Dendritic cell treated with granulocyte-macrophage colony-stimulating factor and Interleukin-4, amounts not matched to agents 40 ng/mL and 50 ng/mL, for 4 days (primary cell): Measurements from ENCODE around the gene MAFB.
"Not testable (repeated sequence)": the region's sequence is repeated elsewhere in the genome, so short reads cannot be mapped to it uniquely, and the experiment has no call there.

Source experiments
- H3K27ac Mint-ChIP-seq: one replicate; pipeline ENCODE4 v1.8.0; 2022; ENCODE audit warnings: mild to moderate bottlenecking, mixed read lengths
- H3K27me3 Mint-ChIP-seq: one replicate; pipeline ENCODE4 v1.8.0; 2022; ENCODE audit warnings: mild to moderate bottlenecking, mixed read lengths
- H3K36me3 Mint-ChIP-seq: one replicate; pipeline ENCODE4 v1.8.0; 2022; ENCODE audit warnings: low read depth, mixed read lengths
- H3K4me1 Mint-ChIP-seq: one replicate; pipeline ENCODE4 v1.8.0; 2022; ENCODE audit warnings: low read depth, mixed read lengths
- H3K4me3 Mint-ChIP-seq: one replicate; pipeline ENCODE4 v1.8.0; 2022; ENCODE audit warnings: mild to moderate bottlenecking, moderate library complexity, mixed read lengths
- H3K9me3 Mint-ChIP-seq: one replicate; pipeline ENCODE4 v1.8.0; 2022; ENCODE audit warnings: mixed read lengths
- intact Hi-C: fragments of 100-400 bp; cut with micrococcal nuclease; formaldehyde crosslinking; loops from one replicate; pipeline ENCODE4 v1.15.0; 2022

MAFB gene

DNA sequence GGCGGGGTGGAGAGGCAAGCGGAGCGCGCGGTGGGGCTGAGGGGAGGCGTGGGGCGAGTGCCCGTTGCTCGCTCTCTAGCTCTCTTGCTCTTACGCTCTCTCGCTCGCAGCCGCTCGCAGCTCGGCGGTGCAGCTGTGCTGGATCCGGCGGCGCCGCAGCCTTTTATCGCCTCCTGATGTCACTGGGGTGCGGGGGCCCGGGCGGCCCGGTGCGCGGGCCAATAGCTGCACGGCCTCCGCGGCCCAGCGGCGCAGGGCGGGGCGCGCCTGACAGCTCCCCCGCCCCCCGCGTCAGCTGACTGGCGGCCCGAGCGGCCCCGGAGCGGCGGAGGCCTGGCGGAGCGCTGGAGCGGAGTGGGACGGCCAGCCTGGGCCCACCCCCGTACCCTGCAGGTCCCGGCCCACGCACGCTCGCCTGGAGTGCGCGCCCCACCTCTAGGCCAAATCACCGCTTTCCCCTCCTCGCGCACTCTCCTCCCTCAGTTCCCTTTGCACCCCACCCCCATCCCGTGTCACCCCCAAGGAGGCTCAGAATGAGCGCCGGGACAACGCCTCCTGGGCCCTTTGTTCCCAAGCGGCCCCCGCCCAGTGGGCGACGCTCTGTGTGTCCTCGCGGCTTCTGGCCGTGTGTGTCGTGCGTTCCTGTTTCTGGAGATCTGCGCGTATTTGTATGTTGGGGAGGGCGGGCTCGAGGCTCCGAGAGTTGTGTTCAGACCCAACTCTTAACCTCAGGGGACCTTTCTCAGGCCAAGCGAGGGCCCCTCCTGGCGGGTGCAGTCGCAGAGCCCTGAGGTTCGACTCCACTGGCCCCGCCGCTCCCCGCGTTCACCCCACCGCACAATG is at the start of gene MAFB:
Gene MAFB, minus strand, starts transcription at position 137 of the 843 bp plus-strand sequence. CDS start 386 bp downstream, outside the sequence.
- Mint-ChIP-seq H3K27ac (peak within 1 kb of the TSS; percentile 97), H3K36me3 (peaks cover 46% of the 10 kb centered on the region), H3K4me1 (peaks cover 56% of the 10 kb centered on the region), H3K4me3 (peak within 1 kb of the TSS; percentile 100), H3K9me3 (no peaks in the 10 kb centered on the region), H3K27me3 (peaks cover 45% of the 10 kb centered on the region)
- intact Hi-C loops = loop anchor here (5.0 to 10.0 kb wide), 3 partner anchors 227 to 425 kb away; no protein-coding TSS in a partner anchor

DNA sequence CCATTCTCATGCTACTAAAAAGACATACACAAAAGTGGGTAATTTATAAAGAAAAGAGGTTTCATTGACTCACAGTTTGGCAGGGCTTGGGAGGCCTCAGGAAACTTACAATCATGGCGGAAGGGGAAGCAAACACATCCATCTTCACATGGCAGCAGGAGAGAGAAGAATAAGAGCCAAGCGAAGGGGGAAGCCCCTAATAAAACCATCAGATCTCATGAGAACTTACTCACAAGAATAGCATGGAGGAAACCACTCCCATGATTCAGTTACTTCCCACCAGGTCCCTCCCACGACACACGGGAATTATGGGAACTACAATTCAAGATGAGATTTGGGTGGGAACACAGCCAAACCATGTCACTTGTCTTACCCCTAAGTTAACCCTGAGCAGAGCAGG is 47.4 kb upstream of the MAFB start:
- H3K9me3 Mint-ChIP-seq, H3K27ac Mint-ChIP-seq, intact Hi-C loops, H3K27me3 Mint-ChIP-seq, H3K4me3 Mint-ChIP-seq, H3K36me3 Mint-ChIP-seq, H3K4me1 Mint-ChIP-seq: not testable (repeated sequence)

DNA sequence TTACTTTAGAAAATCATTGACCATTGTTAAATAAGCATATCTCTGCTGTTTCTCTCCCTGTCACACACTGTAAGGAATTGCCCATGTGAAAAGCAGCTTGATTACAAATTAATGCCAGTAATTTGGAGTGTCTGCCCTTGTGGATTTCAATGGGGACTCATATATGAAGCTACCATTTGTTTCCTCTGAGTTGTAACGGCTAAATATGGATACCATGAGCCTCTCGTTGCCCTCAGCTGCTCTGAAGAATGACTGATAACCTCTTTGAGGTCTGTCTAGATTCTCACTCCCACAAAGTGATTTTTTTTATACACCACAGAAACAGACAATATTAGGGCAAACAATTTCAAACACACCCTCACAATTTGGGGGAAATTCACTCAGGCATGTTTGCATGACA is 40.0 kb upstream of the MAFB start:
- intact Hi-C loops = no loop called here

DNA sequence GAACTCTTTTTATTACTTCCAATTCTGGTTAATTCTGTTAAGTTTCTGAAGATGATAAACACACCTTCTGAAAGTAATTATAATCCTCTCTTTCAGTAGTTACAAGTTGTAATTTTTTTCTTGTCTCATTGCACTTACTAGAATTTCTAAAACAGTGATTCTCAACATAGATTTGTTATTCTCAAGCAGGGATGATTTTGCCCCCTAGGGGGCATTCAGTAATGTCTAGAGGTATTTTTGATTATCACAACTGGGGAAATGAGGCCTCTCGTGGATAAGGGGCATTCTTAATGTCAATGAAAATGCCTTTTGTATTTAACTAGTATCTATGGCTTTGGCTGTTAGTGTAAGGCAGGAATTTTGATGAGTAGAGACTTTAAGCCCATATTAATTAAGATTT is 39.4 kb upstream of the MAFB start:
- Mint-ChIP-seq H3K4me3 (no peak overlapping the region), H3K27ac (no peak overlapping the region), H3K36me3 (no peaks in the 10 kb centered on the region), H3K27me3 (peaks cover 10% of the 10 kb centered on the region), H3K9me3 (peaks cover 20% of the 10 kb centered on the region), H3K4me1 (no peaks in the 10 kb centered on the region)
- intact Hi-C loops = no loop called here

More for the DNA sequence above, 40.0 kb upstream of the MAFB start:
- Mint-ChIP-seq H3K4me3 (no peak overlapping the region), H3K36me3 (no peaks in the 10 kb centered on the region), H3K27ac (no peak overlapping the region), H3K9me3 (peaks cover 20% of the 10 kb centered on the region), H3K27me3 (peaks cover 15% of the 10 kb centered on the region), H3K4me1 (no peaks in the 10 kb centered on the region)

DNA sequence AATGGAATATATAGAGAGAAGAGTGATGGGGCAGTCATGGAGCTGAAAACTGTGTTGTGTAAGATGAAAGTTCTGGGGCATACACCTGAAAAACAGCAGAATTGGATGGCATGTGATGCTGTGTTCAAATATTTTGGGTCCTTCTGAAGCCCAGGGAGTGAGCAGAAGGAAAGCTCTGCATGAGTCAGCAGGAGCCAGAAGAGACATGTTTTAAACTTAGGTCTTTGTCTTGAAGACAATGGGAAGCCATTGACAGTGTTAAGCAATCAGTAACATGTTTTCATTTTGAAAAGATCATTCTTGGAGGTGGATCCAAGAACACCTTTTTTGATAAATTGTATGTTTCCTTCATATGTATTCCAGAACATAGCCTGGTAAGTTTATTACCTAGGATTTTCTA is 38.9 kb upstream of the MAFB start:
- no peak overlapping the region for H3K27ac Mint-ChIP-seq
- peaks cover 20% of the 10 kb centered on the region for H3K9me3 Mint-ChIP-seq
- peaks cover 7% of the 10 kb centered on the region for H3K27me3 Mint-ChIP-seq
- no peaks in the 10 kb centered on the region for H3K4me1 Mint-ChIP-seq
- H3K36me3 Mint-ChIP-seq = no peaks in the 10 kb centered on the region
- intact Hi-C loops = no loop called here
- no peak overlapping the region for H3K4me3 Mint-ChIP-seq

DNA sequence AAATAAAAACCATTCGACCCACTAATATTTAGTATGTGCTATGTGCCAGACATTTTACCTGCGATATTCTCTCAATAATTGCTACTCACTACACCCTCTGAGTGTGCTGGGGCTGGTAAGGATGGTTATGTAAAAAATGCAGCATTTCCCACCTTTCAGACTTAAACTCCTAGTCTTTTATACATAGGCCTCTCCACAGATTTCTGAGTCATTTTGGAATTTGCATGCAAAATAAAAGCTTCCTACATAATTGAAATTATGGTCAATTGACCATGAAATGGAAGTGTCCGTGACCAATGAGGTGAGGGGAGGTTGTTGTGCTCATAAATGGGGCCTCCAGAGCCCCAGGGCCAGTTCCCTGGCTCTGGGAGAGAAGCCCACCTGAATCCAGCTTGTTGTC is 37.7 kb upstream of the MAFB start:
- Mint-ChIP-seq H3K4me3 (no peak overlapping the region), H3K9me3 (peaks cover 20% of the 10 kb centered on the region), H3K27me3 (peaks cover 7% of the 10 kb centered on the region), H3K4me1 (no peaks in the 10 kb centered on the region), H3K36me3 (no peaks in the 10 kb centered on the region), H3K27ac (no peak overlapping the region)
- intact Hi-C loops = no loop called here

DNA sequence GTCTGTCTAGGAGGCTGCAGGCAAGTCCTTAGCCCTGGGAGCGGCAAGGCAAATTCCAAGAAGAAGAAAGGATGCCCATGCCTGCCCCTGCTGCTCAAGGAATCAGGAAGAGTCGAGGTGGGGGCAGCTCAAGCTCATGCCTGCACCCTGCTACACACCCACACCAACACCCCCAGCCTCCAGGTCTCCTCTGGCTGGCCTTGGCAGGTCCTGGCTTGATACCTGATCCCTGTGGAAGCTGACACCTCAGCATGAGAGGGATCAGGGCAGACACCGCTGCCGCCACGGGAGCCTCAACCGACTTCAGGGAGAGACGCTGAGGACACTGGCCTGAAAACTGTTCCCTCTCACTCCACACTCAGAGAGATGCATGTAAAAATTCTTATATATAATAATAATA is 35.5 kb upstream of the MAFB start:
- intact Hi-C loops = no loop called here
- Mint-ChIP-seq H3K9me3 (peaks cover 20% of the 10 kb centered on the region), H3K36me3 (no peaks in the 10 kb centered on the region), H3K4me1 (peaks cover 10% of the 10 kb centered on the region), H3K4me3 (no peak overlapping the region), H3K27me3 (peaks cover 1% of the 10 kb centered on the region), H3K27ac (no peak overlapping the region)

DNA sequence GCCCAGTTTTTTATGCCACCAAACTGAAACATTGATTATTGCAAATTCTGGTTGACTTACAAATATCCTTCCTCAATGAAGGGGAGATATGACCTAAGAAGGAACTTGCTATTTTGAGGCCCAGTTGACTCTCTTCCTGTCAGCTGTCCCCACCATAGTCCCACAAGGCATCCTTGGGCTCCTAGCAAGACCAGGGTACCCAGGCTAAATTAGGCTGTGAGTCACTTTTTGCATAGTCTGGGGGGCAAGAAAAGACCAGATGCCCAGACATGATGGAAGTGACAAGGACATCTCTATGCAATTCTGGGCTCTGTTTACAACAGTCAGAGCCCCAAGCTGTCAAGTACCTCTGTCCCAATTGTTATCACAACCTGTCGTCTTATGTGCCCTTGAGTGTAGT is 31.8 kb upstream of the MAFB start:
- Mint-ChIP-seq H3K9me3 (no peaks in the 10 kb centered on the region), H3K27ac (no peak overlapping the region), H3K4me1 (peaks cover 23% of the 10 kb centered on the region), H3K27me3 (peaks cover 5% of the 10 kb centered on the region), H3K4me3 (no peak overlapping the region), H3K36me3 (no peaks in the 10 kb centered on the region)
- intact Hi-C loops = no loop called here

DNA sequence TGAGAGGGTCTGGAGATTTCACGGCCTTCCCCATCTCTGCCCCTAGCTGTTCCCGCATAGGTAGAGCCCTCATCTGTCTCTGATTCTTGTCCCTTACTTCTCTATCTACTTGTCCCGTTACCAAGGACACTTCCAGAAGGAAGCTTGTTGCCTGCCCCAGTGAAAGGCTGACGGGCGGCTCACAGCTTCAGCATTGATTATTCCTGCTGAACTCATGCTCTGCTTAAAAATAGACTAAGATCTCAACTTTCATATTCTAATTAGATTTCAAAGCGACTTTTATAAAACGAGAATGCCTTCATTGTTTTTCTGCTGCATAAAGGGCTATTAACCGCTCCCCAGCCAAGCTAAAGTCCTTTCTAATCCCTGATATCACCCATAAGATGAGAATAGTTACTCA is 31.1 kb upstream of the MAFB start:
- intact Hi-C loops = no loop called here
- H3K4me3 Mint-ChIP-seq = no peak overlapping the region
- no peaks in the 10 kb centered on the region for H3K36me3 Mint-ChIP-seq
- no peaks in the 10 kb centered on the region for H3K9me3 Mint-ChIP-seq
- H3K4me1 Mint-ChIP-seq = peaks cover 23% of the 10 kb centered on the region
- H3K27ac Mint-ChIP-seq = peak overlapping the region; percentile 56
- H3K27me3 Mint-ChIP-seq = peaks cover 4% of the 10 kb centered on the region

DNA sequence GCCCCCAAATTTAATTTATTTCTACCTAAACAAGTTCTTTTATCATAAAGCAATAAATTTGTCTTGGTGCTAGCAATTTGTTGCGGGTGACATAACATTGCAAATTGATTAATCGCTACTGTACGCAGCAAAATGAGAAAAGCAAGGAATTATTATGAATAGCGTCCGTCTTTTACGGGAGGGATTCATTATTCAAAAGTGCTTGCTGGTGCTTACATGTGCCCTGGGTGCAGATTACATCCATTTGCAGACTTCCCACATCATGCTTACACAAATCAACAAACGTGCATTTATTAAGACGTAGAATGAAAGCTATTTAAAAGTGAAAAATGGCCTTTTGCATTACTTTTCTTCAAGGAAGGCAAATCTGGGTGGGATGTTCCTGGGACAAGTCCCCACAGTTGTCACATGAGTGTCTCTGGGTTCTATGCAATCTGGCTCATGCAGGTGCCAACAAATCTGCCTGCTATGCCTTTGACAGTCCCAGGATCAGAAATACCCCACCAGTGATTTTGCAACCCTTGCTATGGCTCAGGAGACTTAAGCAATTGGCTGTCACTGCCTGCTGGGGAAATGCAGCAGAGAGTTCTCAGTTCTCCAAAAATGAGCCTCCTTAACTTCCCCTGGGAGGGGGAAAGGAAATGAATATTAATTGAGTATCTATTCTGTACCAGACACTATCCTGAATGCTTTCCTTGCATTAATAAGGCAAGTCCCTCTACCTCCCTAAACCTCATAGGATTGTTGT is 30.1 kb upstream of the MAFB start:
- Mint-ChIP-seq H3K36me3 (no peaks in the 10 kb centered on the region), H3K9me3 (no peaks in the 10 kb centered on the region), H3K27ac (peak overlapping the region; percentile 54), H3K4me3 (no peak overlapping the region), H3K4me1 (peaks cover 23% of the 10 kb centered on the region), H3K27me3 (peaks cover 4% of the 10 kb centered on the region)
- intact Hi-C loops = no loop called here

DNA sequence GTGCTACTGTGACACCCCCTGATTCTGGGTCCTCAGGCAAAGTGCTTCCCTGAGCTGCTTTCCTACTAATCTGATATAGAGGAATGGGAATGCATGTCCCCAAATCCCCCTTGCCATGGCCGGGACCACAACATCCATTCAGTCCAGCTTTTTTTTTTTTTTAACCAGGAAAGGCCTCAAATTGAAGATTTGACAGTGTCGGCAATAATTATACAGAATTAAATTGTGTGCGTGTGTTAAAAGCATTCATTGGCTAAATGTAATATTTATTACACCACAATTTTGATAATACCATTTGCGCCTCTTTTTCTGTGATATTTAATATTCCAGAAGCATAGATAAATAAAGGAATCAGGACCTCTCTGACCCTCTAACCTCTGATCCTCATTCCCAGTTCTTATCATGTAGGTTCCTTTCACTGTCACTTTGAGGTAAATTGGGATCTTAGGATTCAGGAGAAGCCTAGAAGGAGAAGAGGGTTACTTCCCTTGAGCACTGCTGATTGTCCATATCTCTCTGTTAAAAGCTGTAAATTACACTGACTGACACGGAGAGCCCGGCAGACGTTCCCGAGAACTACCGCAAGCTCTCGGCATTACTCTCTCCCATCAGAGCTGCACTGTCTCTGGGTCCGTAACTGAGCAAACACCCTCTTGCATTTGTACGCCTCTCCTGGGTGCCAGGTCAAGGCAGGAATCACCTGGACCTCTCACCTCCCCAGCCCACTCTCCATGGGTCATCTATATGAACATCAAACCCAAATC is 29.4 kb upstream of the MAFB start:
- Mint-ChIP-seq H3K4me1 (peaks cover 23% of the 10 kb centered on the region), H3K4me3 (no peak overlapping the region), H3K27me3 (peaks cover 4% of the 10 kb centered on the region), H3K9me3 (no peaks in the 10 kb centered on the region), H3K36me3 (no peaks in the 10 kb centered on the region), H3K27ac (peak overlapping the region; percentile 54)
- intact Hi-C loops = no loop called here

DNA sequence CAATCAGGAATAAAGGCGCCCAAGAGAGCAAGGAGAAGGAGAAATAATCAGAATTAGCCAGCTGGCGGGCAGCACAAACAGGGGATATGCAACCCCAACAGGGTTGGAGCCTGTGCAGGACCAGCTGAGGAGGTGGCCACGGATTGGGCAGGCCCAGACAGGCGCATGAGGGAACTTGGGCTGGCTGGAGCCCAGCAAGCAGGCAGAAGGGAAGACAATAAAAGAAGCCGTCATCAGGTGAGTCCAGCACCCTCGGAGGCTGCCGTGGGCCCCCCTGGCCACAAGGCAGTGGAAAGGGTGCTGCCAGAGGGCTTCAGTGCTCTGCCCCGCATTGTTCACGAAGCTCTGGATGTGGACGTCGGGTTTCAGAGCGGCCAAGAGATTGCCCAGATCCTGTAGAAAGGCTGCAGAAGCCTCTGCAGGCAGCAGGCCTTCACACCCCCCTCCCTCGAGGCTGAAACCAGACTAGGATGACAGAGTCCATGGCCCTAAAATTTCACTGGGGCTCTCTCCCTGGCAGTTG is 28.4 kb upstream of the MAFB start:
- Mint-ChIP-seq H3K27ac (no peak overlapping the region), H3K9me3 (no peaks in the 10 kb centered on the region), H3K27me3 (peaks cover 4% of the 10 kb centered on the region), H3K36me3 (no peaks in the 10 kb centered on the region), H3K4me3 (no peak overlapping the region), H3K4me1 (peaks cover 23% of the 10 kb centered on the region)
- intact Hi-C loops = no loop called here

DNA sequence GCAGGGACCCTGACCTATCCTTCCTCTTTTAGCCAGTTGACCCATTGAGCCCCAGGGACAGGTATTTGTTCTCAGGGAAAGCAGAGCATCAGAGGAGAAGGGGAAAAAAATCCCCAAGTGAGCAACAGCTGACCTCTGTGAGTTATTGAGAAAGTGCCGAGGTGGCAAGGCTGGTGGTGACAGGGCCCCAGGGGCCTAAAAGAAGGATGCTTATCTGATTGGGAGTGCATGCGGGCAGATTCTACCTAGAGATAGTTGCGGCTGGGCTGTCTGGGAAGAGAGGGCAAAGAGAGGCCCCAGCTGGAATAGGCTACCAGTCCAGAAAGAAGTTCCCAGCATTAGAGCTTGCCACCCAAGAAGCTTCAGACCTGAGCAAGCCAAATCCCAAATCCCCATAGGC is 26.5 kb upstream of the MAFB start:
- no peaks in the 10 kb centered on the region for H3K36me3 Mint-ChIP-seq
- no peak overlapping the region for H3K4me3 Mint-ChIP-seq
- no peaks in the 10 kb centered on the region for H3K9me3 Mint-ChIP-seq
- H3K27ac Mint-ChIP-seq = no peak overlapping the region
- H3K27me3 Mint-ChIP-seq = peaks cover 18% of the 10 kb centered on the region
- intact Hi-C loops = no loop called here
- H3K4me1 Mint-ChIP-seq = peaks cover 22% of the 10 kb centered on the region

DNA sequence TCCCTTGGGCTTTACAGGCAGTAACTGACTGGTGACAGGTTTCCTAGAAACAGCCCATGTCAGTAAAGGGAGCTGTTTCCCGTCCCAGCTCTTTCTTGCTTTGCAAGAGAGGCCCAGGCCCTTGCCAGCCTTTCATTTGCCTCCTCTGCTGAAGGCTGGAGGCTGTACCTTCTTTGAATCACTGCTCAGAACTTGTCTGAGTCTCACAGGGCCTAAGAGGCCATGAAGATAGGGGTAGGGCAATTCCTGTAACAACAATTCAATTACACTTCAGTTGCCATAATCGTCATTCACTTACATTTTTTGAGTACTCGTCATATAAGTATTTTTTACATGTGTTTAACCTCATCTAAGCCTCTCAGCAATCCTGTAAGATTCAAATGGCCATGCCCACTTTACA is 25.9 kb upstream of the MAFB start:
- Mint-ChIP-seq H3K4me1 (peaks cover 16% of the 10 kb centered on the region), H3K27me3 (peaks cover 20% of the 10 kb centered on the region), H3K36me3 (no peaks in the 10 kb centered on the region), H3K4me3 (no peak overlapping the region), H3K27ac (no peak overlapping the region), H3K9me3 (no peaks in the 10 kb centered on the region)
- intact Hi-C loops = no loop called here
